Measurements from ENCODE around the gene FYB1.

GRCh38 chr5:39177631-39177964 lies 41.8 kb downstream of the FYB1 start:
- TF ChIP-seq CTCF (IDR thresholded peaks at IDR 0.05) (no peak), POLR2A (IDR thresholded peaks at IDR 0.05) (no peak), POLR2AphosphoS5 (IDR thresholded peaks at IDR 0.05) (no peak)

Measured in suprapubic skin (tissue), 4 donors.